ENCODE data around the gene EEIG1.

The EEIG1 gene

DNA sequence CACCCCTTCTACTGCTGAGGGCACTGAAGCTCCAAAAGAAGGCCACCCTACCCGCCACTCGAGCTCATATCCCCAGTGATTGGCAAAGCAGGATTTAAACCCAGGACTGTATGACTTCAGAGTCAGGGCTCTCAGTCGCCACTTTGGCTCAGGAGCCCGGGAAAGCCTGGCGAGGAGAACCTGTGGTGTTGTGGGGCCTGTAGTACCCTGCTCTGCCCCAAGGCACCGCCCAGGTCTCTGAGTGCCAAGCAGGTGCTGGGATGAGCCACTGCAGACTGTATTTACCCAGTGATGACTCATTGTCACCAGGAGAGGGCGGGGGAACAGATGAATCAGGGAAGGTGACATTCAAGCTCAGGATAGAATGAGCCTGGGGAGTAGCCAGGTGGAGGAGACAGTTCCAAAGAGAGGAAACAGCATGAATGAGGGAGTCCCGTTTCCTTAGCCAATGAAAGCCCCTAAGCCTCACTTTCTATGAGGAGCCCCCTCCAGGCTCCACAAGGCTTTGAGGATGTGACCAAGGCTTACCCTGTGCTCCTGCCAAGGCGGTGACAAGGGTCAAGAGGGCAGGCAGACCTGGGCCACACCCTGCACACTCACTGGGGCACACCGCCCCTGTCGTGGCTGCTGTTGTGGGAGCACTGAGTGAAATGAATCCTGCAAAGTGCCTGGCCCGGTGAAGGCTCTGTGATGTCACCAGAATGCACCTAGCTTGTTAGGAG, 25.3 kb downstream of the EEIG1 start (continued):
- TF ChIP-seq, protein P1, sequence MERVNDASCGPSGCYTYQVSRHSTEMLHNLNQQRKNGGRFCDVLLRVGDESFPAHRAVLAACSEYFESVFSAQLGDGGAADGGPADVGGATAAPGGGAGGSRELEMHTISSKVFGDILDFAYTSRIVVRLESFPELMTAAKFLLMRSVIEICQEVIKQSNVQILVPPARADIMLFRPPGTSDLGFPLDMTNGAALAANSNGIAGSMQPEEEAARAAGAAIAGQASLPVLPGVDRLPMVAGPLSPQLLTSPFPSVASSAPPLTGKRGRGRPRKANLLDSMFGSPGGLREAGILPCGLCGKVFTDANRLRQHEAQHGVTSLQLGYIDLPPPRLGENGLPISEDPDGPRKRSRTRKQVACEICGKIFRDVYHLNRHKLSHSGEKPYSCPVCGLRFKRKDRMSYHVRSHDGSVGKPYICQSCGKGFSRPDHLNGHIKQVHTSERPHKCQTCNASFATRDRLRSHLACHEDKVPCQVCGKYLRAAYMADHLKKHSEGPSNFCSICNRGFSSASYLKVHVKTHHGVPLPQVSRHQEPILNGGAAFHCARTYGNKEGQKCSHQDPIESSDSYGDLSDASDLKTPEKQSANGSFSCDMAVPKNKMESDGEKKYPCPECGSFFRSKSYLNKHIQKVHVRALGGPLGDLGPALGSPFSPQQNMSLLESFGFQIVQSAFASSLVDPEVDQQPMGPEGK (tag by site-specific recombination; IDR thresholded peaks at IDR 0.05) = peak; percentile 52
- TF ChIP-seq ZSCAN23 (tag by site-specific recombination; IDR thresholded peaks at IDR 0.05) = no peak
- TF ChIP-seq, protein P2, sequence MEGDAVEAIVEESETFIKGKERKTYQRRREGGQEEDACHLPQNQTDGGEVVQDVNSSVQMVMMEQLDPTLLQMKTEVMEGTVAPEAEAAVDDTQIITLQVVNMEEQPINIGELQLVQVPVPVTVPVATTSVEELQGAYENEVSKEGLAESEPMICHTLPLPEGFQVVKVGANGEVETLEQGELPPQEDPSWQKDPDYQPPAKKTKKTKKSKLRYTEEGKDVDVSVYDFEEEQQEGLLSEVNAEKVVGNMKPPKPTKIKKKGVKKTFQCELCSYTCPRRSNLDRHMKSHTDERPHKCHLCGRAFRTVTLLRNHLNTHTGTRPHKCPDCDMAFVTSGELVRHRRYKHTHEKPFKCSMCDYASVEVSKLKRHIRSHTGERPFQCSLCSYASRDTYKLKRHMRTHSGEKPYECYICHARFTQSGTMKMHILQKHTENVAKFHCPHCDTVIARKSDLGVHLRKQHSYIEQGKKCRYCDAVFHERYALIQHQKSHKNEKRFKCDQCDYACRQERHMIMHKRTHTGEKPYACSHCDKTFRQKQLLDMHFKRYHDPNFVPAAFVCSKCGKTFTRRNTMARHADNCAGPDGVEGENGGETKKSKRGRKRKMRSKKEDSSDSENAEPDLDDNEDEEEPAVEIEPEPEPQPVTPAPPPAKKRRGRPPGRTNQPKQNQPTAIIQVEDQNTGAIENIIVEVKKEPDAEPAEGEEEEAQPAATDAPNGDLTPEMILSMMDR (tag by site-specific recombination; IDR thresholded peaks at IDR 0.05) = peak; percentile 58
- TF ChIP-seq SCRT2 (tag by site-specific recombination; IDR thresholded peaks at IDR 0.05) = 0 out of 2 replicates have a peak, but pooled peaks have one; percentile 26

DNA sequence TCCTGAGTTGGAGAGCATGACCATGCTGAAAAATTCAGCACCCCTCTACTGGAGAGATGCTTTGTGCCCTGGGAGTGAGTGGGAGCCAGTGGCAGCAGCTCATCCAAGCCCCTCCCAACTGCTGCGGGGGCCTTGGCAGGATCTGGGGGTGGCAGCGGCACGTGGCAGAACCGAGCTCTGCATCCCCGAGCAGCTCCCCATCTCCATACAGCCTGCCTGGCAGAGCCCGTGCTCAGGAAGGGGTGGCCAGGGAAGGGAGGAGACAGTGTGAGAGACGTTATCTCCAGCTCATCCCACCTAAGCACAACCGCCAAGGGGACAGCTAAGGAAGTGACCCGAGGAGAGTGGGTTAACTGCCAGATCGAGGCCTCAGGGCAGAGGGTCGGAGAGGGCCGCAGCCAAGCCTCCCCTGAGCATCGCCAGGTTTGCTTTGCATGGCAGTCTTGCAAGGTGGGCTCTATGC, 25.9 kb downstream of the EEIG1 start:
- POLR2A ChIA-PET = interaction anchor here (0.5 to 2.7 kb wide), 7 partner anchors 9 to 595 kb away, joined by 3 to 19 read pairs (median 4); partner anchors contain the start of genes EEIG1, NAIF1 and SLC25A25
- CTCF ChIA-PET = interaction anchor here (0.6 to 9.0 kb wide), 20 partner anchors 11 to 447 kb away, joined by 3 to 135 read pairs (median 4); no protein-coding TSS in a partner anchor
- TF ChIP-seq ZNF621 (tag by site-specific recombination; IDR thresholded peaks at IDR 0.05) (no peak), ZNF530 (tag by site-specific recombination; IDR thresholded peaks at IDR 0.05; ENCODE audit: low read depth) (no peak), ZNF239 (tag by site-specific recombination; IDR thresholded peaks at IDR 0.05) (no peak), ZNF350 (tag by site-specific recombination; IDR thresholded peaks at IDR 0.05) (no peak)
- TF ChIP-seq, protein P3, sequence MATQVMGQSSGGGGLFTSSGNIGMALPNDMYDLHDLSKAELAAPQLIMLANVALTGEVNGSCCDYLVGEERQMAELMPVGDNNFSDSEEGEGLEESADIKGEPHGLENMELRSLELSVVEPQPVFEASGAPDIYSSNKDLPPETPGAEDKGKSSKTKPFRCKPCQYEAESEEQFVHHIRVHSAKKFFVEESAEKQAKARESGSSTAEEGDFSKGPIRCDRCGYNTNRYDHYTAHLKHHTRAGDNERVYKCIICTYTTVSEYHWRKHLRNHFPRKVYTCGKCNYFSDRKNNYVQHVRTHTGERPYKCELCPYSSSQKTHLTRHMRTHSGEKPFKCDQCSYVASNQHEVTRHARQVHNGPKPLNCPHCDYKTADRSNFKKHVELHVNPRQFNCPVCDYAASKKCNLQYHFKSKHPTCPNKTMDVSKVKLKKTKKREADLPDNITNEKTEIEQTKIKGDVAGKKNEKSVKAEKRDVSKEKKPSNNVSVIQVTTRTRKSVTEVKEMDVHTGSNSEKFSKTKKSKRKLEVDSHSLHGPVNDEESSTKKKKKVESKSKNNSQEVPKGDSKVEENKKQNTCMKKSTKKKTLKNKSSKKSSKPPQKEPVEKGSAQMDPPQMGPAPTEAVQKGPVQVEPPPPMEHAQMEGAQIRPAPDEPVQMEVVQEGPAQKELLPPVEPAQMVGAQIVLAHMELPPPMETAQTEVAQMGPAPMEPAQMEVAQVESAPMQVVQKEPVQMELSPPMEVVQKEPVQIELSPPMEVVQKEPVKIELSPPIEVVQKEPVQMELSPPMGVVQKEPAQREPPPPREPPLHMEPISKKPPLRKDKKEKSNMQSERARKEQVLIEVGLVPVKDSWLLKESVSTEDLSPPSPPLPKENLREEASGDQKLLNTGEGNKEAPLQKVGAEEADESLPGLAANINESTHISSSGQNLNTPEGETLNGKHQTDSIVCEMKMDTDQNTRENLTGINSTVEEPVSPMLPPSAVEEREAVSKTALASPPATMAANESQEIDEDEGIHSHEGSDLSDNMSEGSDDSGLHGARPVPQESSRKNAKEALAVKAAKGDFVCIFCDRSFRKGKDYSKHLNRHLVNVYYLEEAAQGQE (tag by site-specific recombination; IDR thresholded peaks at IDR 0.05) = peak; percentile 49; the same call in 1 of the 2 replicates
- Histone ChIP-seq H3K4me3 (ENCODE audit: low read depth, low read length) (no peak overlapping the region), H3K27ac (ENCODE audit: extremely low read depth, low read depth, low read length) (no peak overlapping the region), H3K36me3 (ENCODE audit: control insufficient read depth in 2 of 2, insufficient read depth in 1 of 2, low read length in 2 of 2) (no peaks in the 10 kb centered on the region), H3K4me1 (ENCODE audit: control insufficient read depth, insufficient read depth, low read length) (peaks cover 8% of the 10 kb centered on the region), H3K9me3 (ENCODE audit: control insufficient read depth, insufficient read depth, low read depth, low read length) (no peaks in the 10 kb centered on the region)

DNA sequence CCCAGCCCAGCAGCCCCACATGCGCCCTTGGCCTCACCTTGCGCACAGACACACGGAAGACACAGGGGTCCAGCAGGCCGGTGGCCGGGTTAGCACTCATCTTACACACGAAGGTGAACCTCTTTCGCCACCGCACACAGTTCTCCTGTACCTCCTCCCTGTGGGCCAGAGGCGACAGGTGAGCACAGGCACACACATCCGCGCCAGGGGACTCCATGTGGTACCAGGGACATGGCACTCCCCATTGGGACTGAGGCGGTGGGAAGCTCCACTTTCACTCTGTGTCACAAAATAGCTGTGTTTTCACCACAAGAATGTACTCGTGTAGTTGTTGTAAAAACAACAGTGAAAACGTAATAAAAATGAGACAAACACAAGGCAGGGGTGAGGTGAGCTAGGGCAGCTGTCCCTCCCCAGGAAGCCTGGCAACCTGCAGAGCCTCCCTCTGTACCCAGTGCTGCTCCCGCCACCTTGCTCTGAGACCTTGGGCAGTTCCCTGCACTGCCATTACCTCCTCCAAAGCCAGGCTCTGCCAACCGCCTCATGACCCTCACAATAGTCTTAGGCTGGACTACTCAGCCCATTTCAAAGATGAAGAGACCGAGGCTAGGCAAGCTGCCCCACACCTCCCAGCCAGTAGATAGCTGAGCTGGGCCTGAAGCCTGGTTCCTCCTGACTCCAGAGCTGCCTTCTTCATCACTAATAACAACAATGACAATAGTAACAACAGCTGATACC, 26.9 kb downstream of the EEIG1 start:
- Histone ChIP-seq H3K9me3 (ENCODE audit: control insufficient read depth, insufficient read depth, low read depth, low read length) (no peaks in the 10 kb centered on the region), H3K36me3 (ENCODE audit: control insufficient read depth in 2 of 2, insufficient read depth in 1 of 2, low read length in 2 of 2) (no peaks in the 10 kb centered on the region), H3K4me3 (ENCODE audit: low read depth, low read length) (no peak overlapping the region), H3K4me1 (ENCODE audit: control insufficient read depth, insufficient read depth, low read length) (peaks cover 8% of the 10 kb centered on the region), H3K27ac (ENCODE audit: extremely low read depth, low read depth, low read length) (no peak overlapping the region)
- TF ChIP-seq ZIC2 (tag by site-specific recombination; IDR thresholded peaks at IDR 0.05) = peak; percentile 46
- no peak for TF ChIP-seq ZNF155 (tag by site-specific recombination; IDR thresholded peaks at IDR 0.05)
- no peak for TF ChIP-seq ZNF629 (tag by site-specific recombination; IDR thresholded peaks at IDR 0.05)
- TF ChIP-seq ZNF2 (tag by site-specific recombination; IDR thresholded peaks at IDR 0.05) = no peak
- TF ChIP-seq, protein P4, sequence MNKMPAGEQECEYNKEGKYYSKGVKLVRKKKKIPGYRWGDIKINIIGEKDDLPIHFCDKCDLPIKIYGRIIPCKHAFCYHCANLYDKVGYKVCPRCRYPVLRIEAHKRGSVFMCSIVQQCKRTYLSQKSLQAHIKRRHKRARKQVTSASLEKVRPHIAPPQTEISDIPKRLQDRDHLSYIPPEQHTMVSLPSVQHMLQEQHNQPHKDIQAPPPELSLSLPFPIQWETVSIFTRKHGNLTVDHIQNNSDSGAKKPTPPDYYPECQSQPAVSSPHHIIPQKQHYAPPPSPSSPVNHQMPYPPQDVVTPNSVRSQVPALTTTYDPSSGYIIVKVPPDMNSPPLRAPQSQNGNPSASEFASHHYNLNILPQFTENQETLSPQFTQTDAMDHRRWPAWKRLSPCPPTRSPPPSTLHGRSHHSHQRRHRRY (tag by site-specific recombination; IDR thresholded peaks at IDR 0.05) = no peak
- 0 out of 2 replicates have a peak, but pooled peaks have one; percentile 3 for TF ChIP-seq SCRT2 (tag by site-specific recombination; IDR thresholded peaks at IDR 0.05)
- no peak for TF ChIP-seq YY1 (tag by site-specific recombination; IDR thresholded peaks at IDR 0.05)
- TF ChIP-seq ZNF544 (tag by site-specific recombination; IDR thresholded peaks at IDR 0.05) = no peak
- no peak for TF ChIP-seq SETDB1 (IDR thresholded peaks at IDR 0.05; ENCODE audit: insufficient read length, low read length)
- TF ChIP-seq ZNF830 (tag by site-specific recombination; IDR thresholded peaks at IDR 0.05; ENCODE audit: low read depth) = no peak
- TF ChIP-seq ZNF239 (tag by site-specific recombination; IDR thresholded peaks at IDR 0.05) = no peak
- ChIA-PET POLR2A (interaction anchor here (0.6 to 2.7 kb wide), 3 partner anchors 26 to 144 kb away, joined by 3 to 19 read pairs (median 4); partner anchors contain the start of gene EEIG1), CTCF (interaction anchor here (0.6 to 9.0 kb wide), 7 partner anchors 11 to 140 kb away, joined by 4 to 135 read pairs (median 5); no protein-coding TSS in a partner anchor)

Data from HEK293 (cell line).